ENCODE data around the gene SERPINB6. TPM values are rescaled to one million over a fixed set of nuclear protein-coding genes. Genes with fewer than 3 reads are reported as not detected.
"Not testable (repeated sequence)": the region's sequence is repeated elsewhere in the genome, so short reads cannot be mapped to it uniquely, and the experiment has no call there.

SERPINB6 gene
- total RNA-seq, 1 donor from 2014 or later, result 78.8 TPM

GRCh38 chr6:2956930-2957685 is 14.3 kb downstream of the SERPINB6 start:
- no peak for ATAC-seq

- no peak for ATAC-seq
Measured at GRCh38 chr6:2953098-2953497, 18.3 kb downstream of the SERPINB6 start.

GRCh38 chr6:2952557-2953095 is 18.7 kb downstream of the SERPINB6 start:
- peak; percentile 75 for ATAC-seq

- peak; percentile 23 for ATAC-seq
Measured at GRCh38 chr6:2951728-2952127, 19.6 kb downstream of the SERPINB6 start.

- ATAC-seq, result no peak
Measured at GRCh38 chr6:2950713-2951112, 20.7 kb downstream of the SERPINB6 start.

- ATAC-seq, result no peak
Measured at GRCh38 chr6:2949536-2950083, 21.8 kb downstream of the SERPINB6 start.

GRCh38 chr6:2949121-2949520 is 22.2 kb downstream of the SERPINB6 start:
- no peak for ATAC-seq

GRCh38 chr6:2948228-2949025 is 22.9 kb downstream of the SERPINB6 start:
- no peak for ATAC-seq

GRCh38 chr6:2947445-2947844 is 23.9 kb downstream of the SERPINB6 start:
- ATAC-seq, result no peak

GRCh38 chr6:2945153-2945452 is 26.3 kb downstream of the SERPINB6 start:
- no peak for ATAC-seq

- ATAC-seq, result no peak
Measured at GRCh38 chr6:2944405-2945152, 26.8 kb downstream of the SERPINB6 start.

- no peak for ATAC-seq
Measured at GRCh38 chr6:2943564-2943955, 27.8 kb downstream of the SERPINB6 start.

- ATAC-seq, result no peak
Measured at GRCh38 chr6:2942914-2943563, 28.3 kb downstream of the SERPINB6 start.

GRCh38 chr6:2942116-2942515 is 29.3 kb downstream of the SERPINB6 start:
- ATAC-seq, result not testable (repeated sequence)

GRCh38 chr6:2940851-2941250 is 30.5 kb downstream of the SERPINB6 start:
- ATAC-seq, result no peak

- ATAC-seq, result no peak
Measured at GRCh38 chr6:2940010-2940850, 31.1 kb downstream of the SERPINB6 start.

GRCh38 chr6:2939315-2940009 is 31.9 kb downstream of the SERPINB6 start:
- ATAC-seq, result no peak

GRCh38 chr6:2938632-2939083 is 32.7 kb downstream of the SERPINB6 start:
- ATAC-seq, result no peak

GRCh38 chr6:2938004-2938631 is 33.2 kb downstream of the SERPINB6 start:
- ATAC-seq, result no peak

- ATAC-seq, result peak; percentile 33
Measured at GRCh38 chr6:2937627-2938003, 33.8 kb downstream of the SERPINB6 start.

All from esophagus mucosa (tissue), 1 donor.